ENCODE results near the gene IL1RL2. TPM values are rescaled to one million over a fixed set of nuclear protein-coding genes. Genes with fewer than 3 reads are reported as not detected.

Gene IL1RL2
- total and polyA plus RNA-seq, 4 donors: 0.35 to 1.3 (median 0.82) TPM

- TF ChIP-seq CTCF (IDR thresholded peaks at IDR 0.05; ENCODE audit: control extremely low read depth, extremely low read depth): no peak
- Histone ChIP-seq H3K4me1 (ENCODE audit: control insufficient read depth in 5 of 5, insufficient read depth in 5 of 5, low read length in 5 of 5) (peaks cover 0 to 11% (median 4%) of the 10 kb centered on the region in 5 donors), H3K27ac (ENCODE audit: low read depth in 1 of 2, low read length in 1 of 2) (no peak overlapping the region), H3K9ac (ENCODE audit: insufficient read depth in 1 of 2, low read length in 2 of 2) (no peak overlapping the region), H3K9me3 (ENCODE audit: control insufficient read depth in 4 of 4, insufficient read depth in 3 of 4, low read length in 3 of 4) (no peaks in the 10 kb centered on the region), H3K27me3 (ENCODE audit: control insufficient read depth in 3 of 3, insufficient read depth in 3 of 3, low read length in 2 of 3) (no peaks in the 10 kb centered on the region), H3K36me3 (ENCODE audit: control insufficient read depth in 4 of 4, insufficient read depth in 4 of 4, low read length in 4 of 4) (peaks cover 7 to 31% (median 16%) of the 10 kb centered on the region in 4 donors), H3K4me3 (no peak overlapping the region)
- 51 to 73% methylated on average over 1 of the region's 1 CpG for WGBS, 2 donors
- no peak for ATAC-seq (ENCODE audit: insufficient read depth, low FRiP score)
- no peak for DNase-seq
Observed at GRCh38 chr2:102180687-102180999, 6.2 kb upstream of the IL1RL2 start.

GRCh38 chr2:102181376-102181775 is 5.4 kb upstream of the IL1RL2 start:
- TF ChIP-seq CTCF (IDR thresholded peaks at IDR 0.05; ENCODE audit: control extremely low read depth, extremely low read depth): no peak
- H3K27me3 ChIP-seq (ENCODE audit: control insufficient read depth in 3 of 3, insufficient read depth in 3 of 3, low read length in 2 of 3): no peaks in the 10 kb centered on the region
- ATAC-seq (ENCODE audit: insufficient read depth, low FRiP score) (no peak), DNase-seq (no peak)
- no peak overlapping the region for H3K9ac ChIP-seq (ENCODE audit: insufficient read depth in 1 of 2, low read length in 2 of 2)
- whole genome bisulfite sequencing, 2 donors: 92 to 96% methylated on average over 5 of the region's 5 CpGs
- peaks cover 5 to 24% (median 14%) of the 10 kb centered on the region in 4 donors for H3K36me3 ChIP-seq (ENCODE audit: control insufficient read depth in 4 of 4, insufficient read depth in 4 of 4, low read length in 4 of 4)
- no peaks in the 10 kb centered on the region for H3K9me3 ChIP-seq (ENCODE audit: control insufficient read depth in 4 of 4, insufficient read depth in 3 of 4, low read length in 3 of 4)
- H3K27ac ChIP-seq (ENCODE audit: low read depth in 1 of 2, low read length in 1 of 2): no peak overlapping the region
- H3K4me1 ChIP-seq (ENCODE audit: control insufficient read depth in 5 of 5, insufficient read depth in 5 of 5, low read length in 5 of 5): peaks cover 0 to 11% (median 4%) of the 10 kb centered on the region in 5 donors
- H3K4me3 ChIP-seq: no peak overlapping the region

GRCh38 chr2:102181919-102182635 is 4.7 kb upstream of the IL1RL2 start:
- H3K27ac ChIP-seq (ENCODE audit: low read depth in 1 of 2, low read length in 1 of 2): no peak overlapping the region
- H3K9ac ChIP-seq (ENCODE audit: insufficient read depth in 1 of 2, low read length in 2 of 2): no peak overlapping the region
- ATAC-seq (ENCODE audit: insufficient read depth, low FRiP score): no peak
- H3K36me3 ChIP-seq (ENCODE audit: control insufficient read depth in 4 of 4, insufficient read depth in 4 of 4, low read length in 4 of 4): peaks cover 3 to 20% (median 9%) of the 10 kb centered on the region in 4 donors
- no peaks in the 10 kb centered on the region for H3K9me3 ChIP-seq (ENCODE audit: control insufficient read depth in 4 of 4, insufficient read depth in 3 of 4, low read length in 3 of 4)
- H3K4me3 ChIP-seq: no peak overlapping the region
- no peaks in the 10 kb centered on the region for H3K27me3 ChIP-seq (ENCODE audit: control insufficient read depth in 3 of 3, insufficient read depth in 3 of 3, low read length in 2 of 3)
- DNase-seq: peak; percentile 43 to 81 (median 73)
- TF ChIP-seq CTCF (IDR thresholded peaks at IDR 0.05; ENCODE audit: control extremely low read depth, extremely low read depth): no peak
- peaks cover under 1 to 14% (median 4%) of the 10 kb centered on the region in 5 donors for H3K4me1 ChIP-seq (ENCODE audit: control insufficient read depth in 5 of 5, insufficient read depth in 5 of 5, low read length in 5 of 5)
- WGBS, 2 donors: 73 to 81% methylated on average over 7 of the region's 7 CpGs
